GM12865 (cell line): ENCODE measurements around the gene PTK6.

ENCODE experiments used
- DNase-seq: peaks from one replicate; pipeline ENCODE4 v3.0.0; 2010; ENCODE audit warnings: low read depth
- H3K4me3 ChIP-seq: 2 replicates; pipeline ENCODE4 v1.5.1; 2011; ENCODE audit warnings: mild to moderate bottlenecking, low read depth, low read length, control low read depth
- TF ChIP-seq, protein P1 (sequence below): IDR thresholded peaks from 2 replicates; pipeline ENCODE4 v1.5.1; 2011; ENCODE audit warnings: low read length, control low read depth, low read depth, inconsistent platforms; ENCODE audit not compliant: insufficient read depth; ENCODE audit errors: missing control alignments

Gene PTK6

DNA sequence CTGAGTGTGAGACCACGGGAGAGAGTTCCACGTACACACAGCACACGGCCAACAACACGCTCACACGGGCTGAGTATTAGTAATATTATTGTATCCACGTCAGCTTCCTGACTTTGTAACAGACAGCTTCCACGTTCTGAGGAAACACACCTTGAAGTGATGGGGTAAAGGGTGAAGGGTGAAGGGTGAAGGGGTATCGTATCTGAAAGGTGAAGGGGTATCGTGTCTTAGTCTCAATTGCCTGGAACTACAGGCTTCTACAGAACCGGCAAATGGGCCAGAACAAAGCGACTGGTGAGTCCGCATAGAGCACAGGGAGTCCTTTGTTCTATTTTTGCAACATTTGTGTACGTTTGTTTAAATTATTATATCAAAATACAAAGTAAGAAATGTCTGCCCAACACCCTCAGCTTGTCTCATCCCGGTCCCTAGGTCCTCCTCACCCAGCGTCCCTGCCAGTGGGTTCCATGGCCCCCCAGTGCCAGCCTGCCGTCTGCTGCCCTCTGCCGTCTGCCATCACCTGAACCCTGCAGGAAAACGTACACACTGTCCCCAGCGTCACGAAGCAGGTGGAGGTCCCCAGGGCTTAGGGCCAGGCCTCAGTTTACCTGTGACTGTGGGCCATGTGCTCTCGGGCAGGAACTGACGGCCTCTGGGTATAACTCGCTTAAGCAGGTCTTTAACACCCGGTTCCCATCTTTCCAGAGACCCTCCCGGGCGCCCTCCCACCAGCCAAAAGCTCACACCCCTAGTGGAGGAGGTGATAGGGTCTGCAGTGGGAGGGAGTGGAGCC is 41.2 kb upstream of the PTK6 start:
- TF ChIP-seq, protein P1, sequence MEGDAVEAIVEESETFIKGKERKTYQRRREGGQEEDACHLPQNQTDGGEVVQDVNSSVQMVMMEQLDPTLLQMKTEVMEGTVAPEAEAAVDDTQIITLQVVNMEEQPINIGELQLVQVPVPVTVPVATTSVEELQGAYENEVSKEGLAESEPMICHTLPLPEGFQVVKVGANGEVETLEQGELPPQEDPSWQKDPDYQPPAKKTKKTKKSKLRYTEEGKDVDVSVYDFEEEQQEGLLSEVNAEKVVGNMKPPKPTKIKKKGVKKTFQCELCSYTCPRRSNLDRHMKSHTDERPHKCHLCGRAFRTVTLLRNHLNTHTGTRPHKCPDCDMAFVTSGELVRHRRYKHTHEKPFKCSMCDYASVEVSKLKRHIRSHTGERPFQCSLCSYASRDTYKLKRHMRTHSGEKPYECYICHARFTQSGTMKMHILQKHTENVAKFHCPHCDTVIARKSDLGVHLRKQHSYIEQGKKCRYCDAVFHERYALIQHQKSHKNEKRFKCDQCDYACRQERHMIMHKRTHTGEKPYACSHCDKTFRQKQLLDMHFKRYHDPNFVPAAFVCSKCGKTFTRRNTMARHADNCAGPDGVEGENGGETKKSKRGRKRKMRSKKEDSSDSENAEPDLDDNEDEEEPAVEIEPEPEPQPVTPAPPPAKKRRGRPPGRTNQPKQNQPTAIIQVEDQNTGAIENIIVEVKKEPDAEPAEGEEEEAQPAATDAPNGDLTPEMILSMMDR: no peak
- no peak overlapping the region for H3K4me3 ChIP-seq
- DNase-seq: no peak

GRCh38 chr20:63577317-63577894 is 40.2 kb upstream of the PTK6 start:
- no peak for DNase-seq
- TF ChIP-seq, protein P1: no peak
- no peak overlapping the region for H3K4me3 ChIP-seq

DNA sequence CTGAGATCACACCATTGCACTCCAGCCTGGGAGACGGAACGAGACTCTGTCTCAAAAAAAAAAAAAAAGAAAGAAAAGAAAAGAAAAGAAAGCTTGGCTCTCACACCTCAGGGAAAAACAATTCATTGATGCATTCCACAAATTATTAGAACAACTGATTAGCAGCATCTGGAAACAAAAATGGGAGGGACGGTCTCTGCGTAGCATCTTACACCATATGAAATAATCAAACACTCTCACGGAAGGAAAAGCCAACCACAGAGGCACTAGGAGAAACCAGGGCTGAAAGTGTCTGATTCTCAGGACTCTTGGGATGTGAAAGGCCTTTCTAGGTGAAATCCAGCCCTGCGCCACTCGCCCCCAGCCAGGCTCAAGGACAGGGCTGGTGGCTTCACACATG is 39.1 kb upstream of the PTK6 start:
- TF ChIP-seq, protein P1: no peak
- DNase-seq: no peak
- no peak overlapping the region for H3K4me3 ChIP-seq

DNA sequence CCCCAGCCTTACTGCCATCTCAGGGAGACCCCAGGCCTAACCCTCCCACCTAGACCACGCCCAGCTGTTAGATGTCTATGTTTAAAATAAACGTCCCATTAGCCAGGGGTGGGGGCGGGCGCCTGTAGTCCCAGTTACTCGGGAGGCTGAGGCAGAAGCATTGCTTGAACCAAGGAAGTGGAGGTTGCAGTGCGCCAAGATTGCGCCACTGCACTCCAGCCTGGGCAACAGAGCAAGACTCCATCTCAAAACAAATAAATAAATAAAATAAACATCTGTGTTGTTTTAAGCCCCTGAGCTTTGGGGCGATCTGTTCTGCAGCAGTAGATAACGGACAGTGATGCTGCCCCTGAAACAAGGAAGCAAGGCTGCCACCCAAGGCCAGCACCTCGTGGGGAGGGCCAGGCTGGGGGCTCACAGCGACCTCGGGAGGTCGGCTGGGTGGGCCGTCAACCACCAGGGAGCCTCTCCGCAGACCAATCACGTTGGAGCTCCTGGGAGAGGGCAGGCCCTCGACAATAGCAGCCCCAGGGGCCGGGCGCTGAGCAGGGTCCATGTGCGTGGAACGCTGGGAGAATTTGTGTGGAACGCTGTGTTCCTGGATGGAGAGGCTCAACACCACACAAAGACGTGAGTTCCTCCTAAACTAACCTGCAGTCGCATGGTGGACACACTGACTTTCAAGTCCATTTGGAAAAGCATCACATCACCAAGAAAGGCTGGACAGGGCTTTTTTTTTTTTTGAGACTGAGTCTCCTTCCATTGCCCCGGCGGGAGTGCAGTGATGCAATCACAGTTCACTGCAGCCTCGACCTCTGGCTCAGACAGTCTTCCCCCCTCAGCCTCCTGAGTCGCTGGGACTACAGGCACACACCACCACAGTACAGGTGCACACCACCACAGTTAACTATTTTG is 37.9 kb upstream of the PTK6 start:
- no peak overlapping the region for H3K4me3 ChIP-seq
- TF ChIP-seq, protein P1: no peak
- DNase-seq: no peak

- TF ChIP-seq, protein P1: no peak
- DNase-seq: peak; percentile 75
- peak within 1 kb of the TSS; percentile 83 for H3K4me3 ChIP-seq
These were observed 37.1 kb upstream of the PTK6 start, which contains the start of gene HELZ2 for GRCh38 chr20:63574156-63574828. Gene HELZ2 (minus strand): TSS chr20:63574239. CDS start chr20:63572385, 1,854 bp downstream.

DNA sequence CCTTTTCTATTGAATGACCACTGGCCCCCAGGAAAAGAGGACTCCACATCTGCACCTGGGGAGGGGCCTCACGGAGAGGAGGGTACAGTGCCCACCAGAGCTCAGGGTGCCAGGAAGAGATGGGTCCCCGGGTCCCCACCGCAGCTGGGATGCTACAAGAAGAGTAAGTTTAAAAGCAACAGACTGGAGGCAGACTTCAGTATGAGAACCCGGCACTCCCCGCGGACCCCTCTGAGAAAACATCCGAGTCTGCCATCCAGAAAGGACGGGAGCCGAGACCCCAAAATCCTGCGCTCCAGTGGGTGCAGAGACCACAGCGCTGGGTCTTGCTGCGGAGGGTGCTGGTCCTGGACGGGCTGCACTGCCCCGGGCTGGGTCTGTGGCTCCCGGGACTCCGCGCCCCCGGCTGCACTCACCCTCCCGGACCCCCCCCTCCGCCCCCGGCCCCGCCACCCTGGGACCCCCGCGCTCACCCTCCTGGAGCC is 36.5 kb upstream of the PTK6 start:
- no peak for DNase-seq
- TF ChIP-seq, protein P1: no peak
- H3K4me3 ChIP-seq: peak overlapping the region; percentile 83
